NB4 (cell line): Measurements from ENCODE around the gene AUP1.
A peak's percentile ranks its signal among the peaks of the same experiment; 100 is the strongest.

Source experiments
- DNase-seq: peaks from one replicate; pipeline ENCODE4 v3.0.0; 2010; ENCODE audit warnings: low read depth
- H3K4me3 ChIP-seq: one replicate; pipeline ENCODE4 v1.5.1; 2011; ENCODE audit warnings: mild to moderate bottlenecking, low read depth, low read length, moderate library complexity
- MAX ChIP-seq: IDR thresholded peaks from 2 replicates; pipeline ENCODE4 v1.6.1; 2011; ENCODE audit warnings: low read depth, low read length
- MYC ChIP-seq: IDR thresholded peaks from 2 replicates; pipeline ENCODE4 v1.6.1; 2011; ENCODE audit warnings: low read depth, low read length
- POLR2A ChIP-seq: IDR thresholded peaks from 2 replicates; pipeline ENCODE4 v1.6.1; 2011; ENCODE audit warnings: mild to moderate bottlenecking; ENCODE audit not compliant: insufficient read length; ENCODE audit errors: extremely low read depth
- TF ChIP-seq, protein P1 (sequence below): IDR thresholded peaks from one replicate; pipeline ENCODE4 v1.5.1; 2012; ENCODE audit warnings: low read depth, low read length

AUP1 gene

DNA sequence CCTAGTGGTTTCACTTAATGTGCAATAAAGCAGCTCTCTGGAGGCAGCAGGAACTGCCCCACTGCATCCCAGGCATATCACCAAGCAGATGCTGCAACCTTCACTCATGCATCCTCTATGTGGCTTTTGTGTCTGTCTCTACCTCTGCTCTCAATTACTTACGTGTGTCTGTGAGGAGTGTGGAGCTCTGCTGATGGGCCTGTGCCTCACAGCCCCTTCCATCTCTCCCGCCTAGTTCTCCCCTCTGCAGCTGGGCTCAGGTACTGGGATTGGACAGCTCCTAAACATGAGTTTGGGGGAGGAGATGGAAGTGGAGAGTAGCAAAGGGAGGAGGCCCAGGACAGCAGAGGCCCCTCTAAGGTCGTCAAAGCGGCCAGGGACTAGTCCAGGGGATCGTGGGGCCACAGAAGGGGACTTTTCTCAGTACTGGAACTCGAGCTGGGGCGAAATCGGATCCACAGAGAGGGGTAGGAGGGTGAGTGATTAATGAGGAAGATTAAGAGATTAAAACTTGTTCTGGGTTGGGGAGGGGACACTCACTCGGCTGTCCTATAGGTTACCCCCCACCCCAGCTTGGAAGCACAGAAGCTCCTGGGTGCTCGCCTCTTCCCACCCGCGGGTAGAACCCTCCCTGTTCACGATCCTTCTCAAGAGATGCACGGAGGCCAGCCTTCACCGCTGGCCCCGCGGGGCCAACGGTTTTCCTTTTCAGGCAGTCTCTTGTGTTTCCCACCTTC is 28.0 kb downstream of the AUP1 start:
- H3K4me3 ChIP-seq, result no peak overlapping the region
- TF ChIP-seq, protein P1, sequence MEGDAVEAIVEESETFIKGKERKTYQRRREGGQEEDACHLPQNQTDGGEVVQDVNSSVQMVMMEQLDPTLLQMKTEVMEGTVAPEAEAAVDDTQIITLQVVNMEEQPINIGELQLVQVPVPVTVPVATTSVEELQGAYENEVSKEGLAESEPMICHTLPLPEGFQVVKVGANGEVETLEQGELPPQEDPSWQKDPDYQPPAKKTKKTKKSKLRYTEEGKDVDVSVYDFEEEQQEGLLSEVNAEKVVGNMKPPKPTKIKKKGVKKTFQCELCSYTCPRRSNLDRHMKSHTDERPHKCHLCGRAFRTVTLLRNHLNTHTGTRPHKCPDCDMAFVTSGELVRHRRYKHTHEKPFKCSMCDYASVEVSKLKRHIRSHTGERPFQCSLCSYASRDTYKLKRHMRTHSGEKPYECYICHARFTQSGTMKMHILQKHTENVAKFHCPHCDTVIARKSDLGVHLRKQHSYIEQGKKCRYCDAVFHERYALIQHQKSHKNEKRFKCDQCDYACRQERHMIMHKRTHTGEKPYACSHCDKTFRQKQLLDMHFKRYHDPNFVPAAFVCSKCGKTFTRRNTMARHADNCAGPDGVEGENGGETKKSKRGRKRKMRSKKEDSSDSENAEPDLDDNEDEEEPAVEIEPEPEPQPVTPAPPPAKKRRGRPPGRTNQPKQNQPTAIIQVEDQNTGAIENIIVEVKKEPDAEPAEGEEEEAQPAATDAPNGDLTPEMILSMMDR, result no peak
- TF ChIP-seq MYC (no peak), POLR2A (no peak), MAX (no peak)
- DNase-seq, result no peak

DNA sequence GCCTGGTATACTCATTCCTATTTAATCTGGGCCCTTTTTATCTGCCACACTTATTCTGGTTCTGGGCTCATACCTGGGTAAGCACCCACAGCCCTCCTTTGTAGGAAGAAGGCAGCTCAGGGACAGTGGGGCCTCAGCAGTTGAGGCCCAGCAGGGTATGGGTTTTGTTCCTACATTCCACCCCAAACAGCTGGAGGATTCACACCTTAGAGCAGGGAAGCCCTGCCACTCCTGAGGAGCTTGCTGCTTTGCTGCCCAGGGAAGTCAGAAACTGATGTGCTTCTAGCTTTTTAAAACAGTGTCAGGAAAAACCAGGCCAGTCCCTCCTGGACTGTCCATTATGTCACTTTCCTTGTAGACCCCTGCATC is 28.9 kb downstream of the AUP1 start:
- H3K4me3 ChIP-seq, result no peak overlapping the region
- TF ChIP-seq MAX (no peak), MYC (no peak), POLR2A (no peak)
- TF ChIP-seq, protein P1, result no peak
- no peak for DNase-seq

GRCh38 chr2:74499940-74500577 is 29.4 kb downstream of the AUP1 start:
- no peak for DNase-seq
- TF ChIP-seq POLR2A (no peak), MAX (no peak)
- no peak overlapping the region for H3K4me3 ChIP-seq

- TF ChIP-seq, protein P1, result no peak
- TF ChIP-seq POLR2A, result no peak
- TF ChIP-seq MAX, result no peak
- H3K4me3 ChIP-seq, result no peak within 1 kb of the TSS
- DNase-seq, result no peak
These were observed 30.1 kb downstream of the AUP1 start, which contains the start of gene LBX2 for GRCh38 chr2:74499267-74499939. Gene LBX2, minus strand, starts transcription at chr2:74499603. Its CDS starts 66 bp downstream, at chr2:74499537.

DNA sequence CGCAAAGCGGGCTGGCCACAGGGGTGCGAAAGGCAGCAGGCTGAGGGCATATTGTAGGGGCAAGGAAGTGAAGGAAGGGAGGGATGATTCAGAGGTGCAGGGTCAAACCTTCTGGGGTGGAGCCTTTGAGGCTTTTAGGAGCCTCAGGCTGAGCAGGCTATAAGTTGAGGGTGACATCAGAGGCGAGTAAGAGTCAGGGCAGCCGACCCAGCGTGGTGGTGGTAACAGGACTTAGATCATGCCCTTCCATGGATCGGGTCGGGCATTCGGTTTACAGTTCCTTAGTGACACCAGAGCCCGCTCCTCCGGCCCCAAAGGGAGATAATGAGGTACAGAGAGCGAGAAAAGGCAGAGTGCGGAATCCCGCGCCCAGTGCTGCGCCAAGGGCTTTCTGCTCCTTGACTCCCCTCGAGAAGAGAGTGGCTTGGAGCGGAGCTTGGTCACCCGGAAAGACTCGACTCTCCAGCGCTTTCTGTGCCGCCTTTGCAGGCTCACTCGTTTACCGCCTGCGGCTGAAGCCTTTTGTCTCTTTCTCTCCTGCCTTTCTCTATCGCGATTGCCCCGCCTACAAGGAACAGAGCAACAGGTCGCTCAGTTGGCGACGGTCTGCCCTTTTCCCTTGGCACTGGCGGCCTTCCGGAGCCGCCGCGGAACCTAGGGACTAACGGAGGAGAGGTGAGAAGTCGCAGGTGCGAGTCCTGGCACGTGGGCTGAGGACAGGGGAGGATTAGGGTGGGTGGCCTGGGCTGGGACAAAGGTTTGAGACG is 30.8 kb downstream of the AUP1 start:
- DNase-seq, result peak; percentile 62
- TF ChIP-seq MAX (no peak), POLR2A (no peak), MYC (no peak)
- TF ChIP-seq, protein P1, result no peak
- no peak overlapping the region for H3K4me3 ChIP-seq
